Measurements from ENCODE around the gene DEPP1.

DNA sequence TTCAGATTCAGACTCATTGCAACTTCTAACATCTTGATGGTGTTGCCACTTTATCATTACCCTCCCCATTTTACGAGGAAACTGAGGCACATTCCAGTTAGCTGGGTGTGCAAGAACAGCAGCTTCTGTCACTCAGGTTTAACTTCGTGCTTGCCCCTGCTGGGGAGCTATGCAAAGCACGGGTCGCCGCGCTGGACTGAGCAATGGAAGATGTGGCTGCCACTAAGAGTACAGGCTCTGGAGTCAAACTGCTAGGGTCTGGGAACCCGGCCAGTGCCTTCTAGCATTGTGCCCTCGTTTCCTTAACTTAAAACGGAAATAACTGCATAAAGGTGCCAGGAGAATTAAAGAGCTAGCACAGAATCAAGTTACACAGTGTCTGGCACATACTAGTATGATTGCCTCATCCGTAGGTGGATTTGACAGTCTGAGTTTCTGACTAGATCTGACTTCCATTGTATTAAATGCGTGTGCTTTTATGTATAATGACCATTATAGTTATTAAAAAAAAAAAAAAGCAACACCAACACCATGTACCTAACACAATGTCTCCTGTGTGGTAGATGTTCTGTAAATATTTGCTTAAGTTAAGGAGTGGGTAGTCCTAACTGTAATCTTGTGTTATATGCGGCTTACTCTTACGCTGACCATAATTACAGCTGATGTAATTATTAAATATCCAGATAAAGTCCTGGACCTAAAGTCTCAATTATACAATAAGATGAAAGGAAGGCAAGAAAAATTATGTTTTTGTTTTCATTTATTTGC lies 23.0 kb upstream of the DEPP1 start:
- TF ChIP-seq, protein P1, sequence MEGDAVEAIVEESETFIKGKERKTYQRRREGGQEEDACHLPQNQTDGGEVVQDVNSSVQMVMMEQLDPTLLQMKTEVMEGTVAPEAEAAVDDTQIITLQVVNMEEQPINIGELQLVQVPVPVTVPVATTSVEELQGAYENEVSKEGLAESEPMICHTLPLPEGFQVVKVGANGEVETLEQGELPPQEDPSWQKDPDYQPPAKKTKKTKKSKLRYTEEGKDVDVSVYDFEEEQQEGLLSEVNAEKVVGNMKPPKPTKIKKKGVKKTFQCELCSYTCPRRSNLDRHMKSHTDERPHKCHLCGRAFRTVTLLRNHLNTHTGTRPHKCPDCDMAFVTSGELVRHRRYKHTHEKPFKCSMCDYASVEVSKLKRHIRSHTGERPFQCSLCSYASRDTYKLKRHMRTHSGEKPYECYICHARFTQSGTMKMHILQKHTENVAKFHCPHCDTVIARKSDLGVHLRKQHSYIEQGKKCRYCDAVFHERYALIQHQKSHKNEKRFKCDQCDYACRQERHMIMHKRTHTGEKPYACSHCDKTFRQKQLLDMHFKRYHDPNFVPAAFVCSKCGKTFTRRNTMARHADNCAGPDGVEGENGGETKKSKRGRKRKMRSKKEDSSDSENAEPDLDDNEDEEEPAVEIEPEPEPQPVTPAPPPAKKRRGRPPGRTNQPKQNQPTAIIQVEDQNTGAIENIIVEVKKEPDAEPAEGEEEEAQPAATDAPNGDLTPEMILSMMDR (IDR thresholded peaks at IDR 0.05): peak in 1 of 4 donors; percentile 3
- no peak for TF ChIP-seq POLR2A (IDR thresholded peaks at IDR 0.05)
